ENCODE results near the gene TMEM38B.

TMEM38B gene

GRCh38 chr9:105694190-105694847 lies at the start of gene TMEM38B:
TSS of gene TMEM38B (plus strand) at chr9:105694541. CDS start at chr9:105694661, 120 bp downstream.
- peak; percentile 69 to 71 for DNase-seq (ENCODE audit: low read depth in 2 of 2)

DNA sequence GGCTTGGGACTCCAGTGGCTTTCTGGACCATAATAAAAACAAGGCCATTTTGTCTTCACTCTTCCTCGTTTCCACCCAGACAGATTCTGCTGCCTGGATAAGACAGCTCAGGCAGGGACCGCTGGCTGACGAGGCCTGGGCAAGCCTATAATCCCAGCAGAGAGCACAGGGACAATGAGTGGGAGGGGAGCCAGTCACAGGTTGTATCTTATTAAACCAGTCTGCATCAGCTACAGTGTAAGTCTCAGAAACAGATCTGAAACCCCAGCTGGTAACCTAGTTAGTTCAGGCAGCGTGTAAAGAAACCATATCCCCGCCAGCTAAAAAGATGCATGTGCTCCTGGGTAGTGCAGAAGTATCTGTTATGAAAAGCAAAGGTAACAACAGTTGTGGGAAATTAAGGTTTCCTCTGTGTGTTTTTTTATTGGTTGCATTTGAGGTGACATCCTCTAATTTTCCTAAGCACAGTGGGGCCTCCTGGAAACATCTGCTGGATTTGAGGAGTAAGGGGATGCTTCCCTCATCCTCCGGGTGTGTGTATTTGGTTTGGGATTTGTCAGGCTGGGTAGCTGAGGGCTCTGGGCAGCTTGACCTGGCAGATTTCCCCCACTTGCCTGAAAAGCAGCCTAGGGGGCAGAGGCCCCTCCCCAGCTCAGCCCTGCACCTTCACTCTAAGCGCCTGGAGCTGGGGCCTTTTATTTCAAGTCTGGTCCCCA lies 47.3 kb upstream of the TMEM38B start:
- no peak for DNase-seq (ENCODE audit: low read depth in 2 of 2)

GRCh38 chr9:105647595-105648349 lies 46.6 kb upstream of the TMEM38B start:
- DNase-seq (ENCODE audit: low read depth in 2 of 2) = no peak

- DNase-seq (ENCODE audit: low read depth in 2 of 2) = no peak
These were observed 42.5 kb upstream of the TMEM38B start for GRCh38 chr9:105651806-105652205.

DNA sequence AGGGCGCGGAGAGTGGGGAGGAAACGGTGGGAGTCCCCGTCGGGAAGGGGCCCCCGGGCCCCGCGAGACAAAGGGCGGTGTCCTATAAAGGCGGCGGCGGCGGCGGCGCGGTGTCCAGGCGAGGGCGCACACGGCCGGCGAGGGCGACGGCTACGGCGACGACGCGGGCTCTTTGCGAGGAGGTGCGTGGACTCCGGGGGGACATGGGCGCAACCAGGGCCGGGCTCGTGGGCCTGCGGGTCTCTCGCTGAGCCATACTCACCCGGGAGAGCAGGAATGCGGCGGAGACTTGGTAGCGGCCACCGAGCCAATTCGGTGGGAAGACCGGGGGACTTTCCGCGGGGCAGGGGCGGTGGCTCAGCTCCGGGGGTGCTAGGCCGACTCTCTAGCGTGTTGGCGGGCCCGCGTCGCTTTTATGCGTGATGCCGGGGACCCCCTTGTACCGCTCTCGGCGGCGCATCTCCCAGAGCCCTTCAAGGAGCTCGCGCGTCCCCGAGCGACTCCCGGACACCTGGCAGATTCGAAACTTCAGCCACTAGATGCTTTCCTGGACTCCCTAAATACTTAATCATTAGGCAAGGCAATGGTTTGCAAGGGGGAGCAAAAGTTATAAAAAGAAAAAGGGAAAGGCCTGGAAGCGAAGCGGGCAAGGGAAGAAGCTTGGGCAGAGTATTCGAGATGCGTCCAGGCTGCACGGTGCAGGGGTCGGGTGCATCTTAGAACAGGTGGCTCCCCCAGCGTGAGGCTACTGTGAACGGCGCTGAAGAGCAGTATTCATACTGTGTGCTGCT lies 38.0 kb upstream of the TMEM38B start:
- DNase-seq (ENCODE audit: low read depth in 2 of 2) = no peak

DNA sequence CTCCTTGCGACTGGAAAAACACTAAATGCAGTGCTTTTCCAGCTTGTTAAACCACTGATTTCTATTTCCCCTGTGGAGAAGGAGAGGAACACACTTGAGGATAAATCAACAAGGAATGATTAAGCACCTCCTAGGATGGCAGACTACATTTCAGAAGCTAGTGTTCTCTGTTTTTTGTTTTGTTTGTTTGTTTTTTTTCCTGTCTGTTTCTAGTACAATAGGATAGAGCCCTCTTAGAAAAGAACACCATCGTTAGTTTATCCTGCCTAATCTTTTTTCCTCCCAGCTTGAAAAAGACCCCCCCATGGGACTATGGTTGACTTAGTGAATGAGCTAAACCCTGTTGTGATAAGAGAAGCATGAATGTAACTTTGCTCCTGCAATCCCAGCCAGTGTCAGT lies 36.0 kb upstream of the TMEM38B start:
- DNase-seq (ENCODE audit: low read depth in 2 of 2) = no peak

GRCh38 chr9:105661011-105661410 lies 33.3 kb upstream of the TMEM38B start:
- no peak for DNase-seq (ENCODE audit: low read depth in 2 of 2)

DNA sequence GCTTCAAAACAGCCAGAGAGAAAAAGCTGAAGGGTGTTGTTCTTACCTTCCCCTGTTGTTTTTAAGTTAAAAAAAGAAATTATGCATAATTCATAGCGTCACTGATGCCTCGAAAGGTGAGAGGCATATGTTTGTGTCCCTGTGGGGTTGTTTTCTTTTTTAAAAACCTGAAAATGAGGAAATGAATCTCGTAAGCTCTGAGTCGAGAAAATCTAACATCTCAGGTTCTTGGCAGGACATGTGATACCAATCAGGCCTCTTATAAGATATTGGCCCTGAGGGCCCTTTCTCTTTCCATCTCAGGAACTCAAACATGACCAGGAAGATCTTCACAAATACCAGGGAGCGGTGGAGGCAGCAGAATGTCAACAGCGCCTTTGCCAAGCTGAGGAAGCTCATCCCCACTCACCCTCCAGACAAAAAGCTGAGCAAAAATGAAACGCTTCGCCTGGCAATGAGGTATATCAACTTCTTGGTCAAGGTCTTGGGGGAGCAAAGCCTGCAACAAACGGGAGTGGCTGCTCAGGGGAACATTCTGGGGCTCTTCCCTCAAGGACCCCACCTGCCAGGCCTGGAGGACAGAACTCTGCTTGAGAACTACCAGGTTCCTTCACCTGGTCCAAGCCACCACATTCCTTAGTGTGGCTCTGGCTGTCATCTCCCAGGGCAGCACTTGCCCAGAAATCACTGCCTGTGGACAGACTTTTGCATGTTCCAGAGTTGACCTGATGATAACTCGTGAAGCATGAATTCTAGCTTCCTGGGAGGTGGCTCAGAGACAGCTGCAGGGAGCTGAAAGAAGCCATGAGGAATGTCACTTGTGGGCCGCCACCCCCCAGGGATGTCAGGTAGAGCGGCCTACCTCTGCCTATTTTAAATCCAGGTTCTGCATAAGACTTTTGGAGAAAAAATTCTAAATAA lies 31.9 kb upstream of the TMEM38B start, which contains the start of gene TAL2:
TAL2 (plus strand) TSS at position 274 of the 921 bp plus-strand sequence; CDS start at position 314, 40 bp downstream.
- no peak for DNase-seq (ENCODE audit: low read depth in 2 of 2)

DNA sequence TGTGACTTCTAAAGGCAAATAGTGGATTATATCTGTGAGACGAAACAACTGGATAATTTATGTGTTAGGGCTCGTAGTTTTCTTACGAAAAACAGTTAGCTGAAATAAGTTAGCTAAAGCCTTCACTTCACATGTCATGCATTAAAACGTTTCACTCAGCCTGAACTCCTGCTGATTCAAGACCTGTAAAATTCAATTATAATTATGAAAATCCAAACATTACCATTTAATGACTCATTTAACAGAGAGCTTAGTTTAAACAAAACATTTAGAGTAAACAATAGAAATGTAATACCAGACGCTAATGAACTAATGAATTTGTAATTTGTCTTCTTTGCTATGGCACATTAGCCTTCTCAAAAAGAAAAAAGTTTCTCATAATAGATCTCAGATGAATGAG lies 30.4 kb upstream of the TMEM38B start:
- no peak for DNase-seq (ENCODE audit: low read depth in 2 of 2)

GRCh38 chr9:105667867-105668266 lies 26.5 kb upstream of the TMEM38B start:
- no peak for DNase-seq (ENCODE audit: low read depth in 2 of 2)

- no peak for DNase-seq (ENCODE audit: low read depth in 2 of 2)
These were observed 24.0 kb upstream of the TMEM38B start for GRCh38 chr9:105670315-105670714.

GRCh38 chr9:105670775-105671174 lies 23.6 kb upstream of the TMEM38B start:
- no peak for DNase-seq (ENCODE audit: low read depth in 2 of 2)

- no peak for DNase-seq (ENCODE audit: low read depth in 2 of 2)
These were observed 21.6 kb upstream of the TMEM38B start for GRCh38 chr9:105672711-105673234.

- no peak for DNase-seq (ENCODE audit: low read depth in 2 of 2)
These were observed 20.4 kb upstream of the TMEM38B start for GRCh38 chr9:105673850-105674387.

- DNase-seq (ENCODE audit: low read depth in 2 of 2) = no peak
These were observed 17.9 kb upstream of the TMEM38B start for GRCh38 chr9:105676351-105676923.

DNA sequence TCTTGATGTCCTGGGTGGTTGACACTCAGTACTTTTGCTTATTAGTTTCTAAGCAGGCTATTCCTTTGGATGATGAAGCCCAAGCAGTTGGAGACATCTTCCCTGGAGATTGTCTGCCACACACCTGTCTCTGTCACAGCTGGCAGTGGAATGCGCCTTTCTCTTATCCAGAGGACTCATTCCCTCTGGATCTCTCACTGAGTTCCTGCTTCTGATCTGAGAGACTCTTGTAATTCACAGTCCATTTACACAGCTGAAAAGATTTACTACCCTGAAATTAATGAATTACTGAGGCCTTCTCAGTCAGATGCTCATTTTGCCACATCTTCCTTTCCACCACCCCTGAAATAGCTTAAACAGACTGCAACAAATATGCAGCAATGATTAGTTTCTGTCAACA lies 16.2 kb upstream of the TMEM38B start:
- no peak for DNase-seq (ENCODE audit: low read depth in 2 of 2)

- no peak for DNase-seq (ENCODE audit: low read depth in 2 of 2)
These were observed 15.6 kb upstream of the TMEM38B start for GRCh38 chr9:105678781-105679180.

DNA sequence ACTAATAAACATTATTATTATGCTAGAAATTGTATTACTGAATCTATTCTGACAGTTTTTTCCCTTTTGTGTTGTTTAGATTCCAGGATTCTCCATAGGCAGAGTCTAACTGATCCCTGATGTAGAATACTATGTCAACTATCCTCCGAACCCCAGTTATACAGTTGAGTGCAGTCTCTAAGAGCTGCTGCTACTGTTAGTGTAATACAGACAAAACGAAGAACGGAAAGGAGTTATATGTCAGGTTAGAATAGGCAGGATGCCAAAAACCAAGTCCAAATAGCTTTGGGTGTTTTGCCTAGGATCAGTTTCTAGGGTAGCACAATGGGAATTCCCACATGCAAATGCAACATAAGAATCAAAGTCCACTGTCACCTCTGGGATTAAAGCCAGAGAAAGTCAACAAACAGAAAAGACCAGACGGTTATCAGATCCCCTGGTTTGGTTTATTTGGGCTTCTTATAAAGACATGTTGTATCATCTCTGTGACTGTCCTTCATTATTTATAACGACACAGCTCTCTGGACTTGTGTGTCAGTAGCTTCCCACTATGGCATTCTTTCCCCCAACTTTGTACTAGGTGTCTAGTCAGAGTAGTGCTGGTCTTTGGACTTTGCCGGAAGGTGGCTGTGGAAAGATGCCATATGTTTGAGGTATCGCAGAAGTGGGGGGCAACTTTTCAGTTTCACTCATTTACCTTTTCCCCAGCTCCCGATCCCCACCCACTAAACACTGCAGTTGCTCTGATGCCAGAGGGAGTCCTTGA lies 14.9 kb upstream of the TMEM38B start:
- no peak for DNase-seq (ENCODE audit: low read depth in 2 of 2)

- no peak for DNase-seq (ENCODE audit: low read depth in 2 of 2)
These were observed 13.0 kb upstream of the TMEM38B start for GRCh38 chr9:105681313-105681712.

Data from activated CD4-positive, alpha-beta T cell treated with anti-CD3 and anti-CD28 coated beads for 24 hours (primary cell).